A549 treated with dexamethasone at 1 μM for 4 hours (cell line): ENCODE data around the gene MTR. TPM values are rescaled to one million over a fixed set of nuclear protein-coding genes. Genes with fewer than 3 reads are reported as not detected.

Source experiments
- total RNA-seq: library from RNA; stranded (reverse); fragments of 200-300 nt; extraction: Qiagen RNA extraction; gene quantifications from 5 replicates; pipeline ENCODE4 v1.2.3, GENCODE V29; 2022

Gene MTR
- 5.3 to 9.3 TPM (median 7.8 TPM) in 5 replicates for total RNA-seq

GRCh38 chr1:236795035-236795756 lies at the start of gene MTR:
TSS of gene MTR (plus strand) at chr1:236795292. CDS start at chr1:236795704, 412 bp downstream.

Other genes starting within 250 kb of the MTR start
- 20.0 to 32.2 TPM (median 28.5 TPM) in 5 replicates for gene HEATR1, start 190.8 kb upstream of the MTR start, total RNA-seq
- gene ACTN2, start 108.8 kb upstream of the MTR start, total RNA-seq: 0.06 TPM in 1 of 5 replicates, not detected in the others
- gene MT1HL1, start 209.1 kb downstream of the MTR start, total RNA-seq: not detected in 5 replicates
- 0.02 to 0.06 TPM (median 0.04 TPM) in 4 of 5 replicates, not detected in the other for gene RYR2, start 246.9 kb downstream of the MTR start, total RNA-seq